Measurements from ENCODE around the gene ANXA8L1. TPM values are rescaled to one million over a fixed set of nuclear protein-coding genes. Genes with fewer than 3 reads are reported as not detected.
A peak's percentile ranks its signal among the peaks of the same experiment; 100 is the strongest.
"Not testable (repeated sequence)": the region's sequence is repeated elsewhere in the genome, so short reads cannot be mapped to it uniquely, and the experiment has no call there.

ANXA8L1 gene
- total RNA-seq, 1 donor from 2014 or later: 0.59 TPM

- not testable (repeated sequence) for H4K20me1 ChIP-seq (ENCODE audit: insufficient read depth, low read length); FAIRE-seq; H3K4me1 ChIP-seq (ENCODE audit: insufficient read depth, low read length); H3K4me3 Mint-ChIP-seq (ENCODE audit: unreplicated experiment); H3K9me3 ChIP-seq (ENCODE audit: insufficient read depth, low read depth, low read length); H3K27me3 ChIP-seq (ENCODE audit: insufficient read depth, low read length); H3K36me3 ChIP-seq (ENCODE audit: insufficient read depth, low read length); H3K9ac ChIP-seq (ENCODE audit: low read length); H3K4me1 Mint-ChIP-seq (ENCODE audit: low read depth, unreplicated experiment); H3K36me3 Mint-ChIP-seq (ENCODE audit: low read depth, unreplicated experiment); H3K27me3 Mint-ChIP-seq (ENCODE audit: low read depth, unreplicated experiment); H3K27ac ChIP-seq (ENCODE audit: low read depth, low read length); H3K79me2 ChIP-seq (ENCODE audit: insufficient read depth, low read length); DNase-seq (ENCODE audit: low read depth); H2AFZ ChIP-seq (ENCODE audit: low read depth, low read length); H3K4me3 ChIP-seq (ENCODE audit: insufficient read depth, low read depth, low read length); H3K27ac Mint-ChIP-seq (ENCODE audit: unreplicated experiment); H3K4me2 ChIP-seq (ENCODE audit: low read length); H3K9me3 Mint-ChIP-seq (ENCODE audit: unreplicated experiment)
Observed at GRCh38 chr10:46386694-46387093, 11.1 kb downstream of the ANXA8L1 start.

- DNase-seq (ENCODE audit: low read depth); H2AFZ ChIP-seq (ENCODE audit: low read depth, low read length); FAIRE-seq: not testable (repeated sequence)
Observed at GRCh38 chr10:46387309-46387902, 11.8 kb downstream of the ANXA8L1 start.

GRCh38 chr10:46391422-46391821, 15.8 kb downstream of the ANXA8L1 start:
- not testable (repeated sequence) for H3K4me1 Mint-ChIP-seq (ENCODE audit: low read depth, unreplicated experiment); H3K27ac ChIP-seq (ENCODE audit: low read depth, low read length); H3K4me2 ChIP-seq (ENCODE audit: low read length); H3K9ac ChIP-seq (ENCODE audit: low read length); H3K9me3 ChIP-seq (ENCODE audit: insufficient read depth, low read depth, low read length); H3K4me3 ChIP-seq (ENCODE audit: insufficient read depth, low read depth, low read length); DNase-seq (ENCODE audit: low read depth); H3K27me3 Mint-ChIP-seq (ENCODE audit: low read depth, unreplicated experiment); H3K36me3 ChIP-seq (ENCODE audit: insufficient read depth, low read length); H3K9me3 Mint-ChIP-seq (ENCODE audit: unreplicated experiment); H3K4me3 Mint-ChIP-seq (ENCODE audit: unreplicated experiment); H2AFZ ChIP-seq (ENCODE audit: low read depth, low read length); H4K20me1 ChIP-seq (ENCODE audit: insufficient read depth, low read length); H3K27me3 ChIP-seq (ENCODE audit: insufficient read depth, low read length); FAIRE-seq; H3K36me3 Mint-ChIP-seq (ENCODE audit: low read depth, unreplicated experiment); H3K27ac Mint-ChIP-seq (ENCODE audit: unreplicated experiment); H3K79me2 ChIP-seq (ENCODE audit: insufficient read depth, low read length); H3K4me1 ChIP-seq (ENCODE audit: insufficient read depth, low read length)

More at GRCh38 chr10:46387309-46387902, 11.8 kb downstream of the ANXA8L1 start:
- H3K4me2 ChIP-seq (ENCODE audit: low read length); H3K27ac ChIP-seq (ENCODE audit: low read depth, low read length); H3K36me3 Mint-ChIP-seq (ENCODE audit: low read depth, unreplicated experiment); H3K4me1 ChIP-seq (ENCODE audit: insufficient read depth, low read length); H3K79me2 ChIP-seq (ENCODE audit: insufficient read depth, low read length); H3K4me1 Mint-ChIP-seq (ENCODE audit: low read depth, unreplicated experiment); H3K27ac Mint-ChIP-seq (ENCODE audit: unreplicated experiment); H3K4me3 ChIP-seq (ENCODE audit: insufficient read depth, low read depth, low read length); H3K9me3 ChIP-seq (ENCODE audit: insufficient read depth, low read depth, low read length); H3K4me3 Mint-ChIP-seq (ENCODE audit: unreplicated experiment); H4K20me1 ChIP-seq (ENCODE audit: insufficient read depth, low read length); H3K9ac ChIP-seq (ENCODE audit: low read length); H3K27me3 ChIP-seq (ENCODE audit: insufficient read depth, low read length); H3K9me3 Mint-ChIP-seq (ENCODE audit: unreplicated experiment); H3K36me3 ChIP-seq (ENCODE audit: insufficient read depth, low read length); H3K27me3 Mint-ChIP-seq (ENCODE audit: low read depth, unreplicated experiment): not testable (repeated sequence)

GRCh38 chr10:46396441-46397279, 21.1 kb downstream of the ANXA8L1 start:
- not testable (repeated sequence) for H3K4me3 Mint-ChIP-seq (ENCODE audit: unreplicated experiment); H2AFZ ChIP-seq (ENCODE audit: low read depth, low read length); H3K9me3 Mint-ChIP-seq (ENCODE audit: unreplicated experiment); H3K27me3 Mint-ChIP-seq (ENCODE audit: low read depth, unreplicated experiment); H3K9me3 ChIP-seq (ENCODE audit: insufficient read depth, low read depth, low read length); H3K27me3 ChIP-seq (ENCODE audit: insufficient read depth, low read length); H3K79me2 ChIP-seq (ENCODE audit: insufficient read depth, low read length); H3K4me3 ChIP-seq (ENCODE audit: insufficient read depth, low read depth, low read length); H3K36me3 Mint-ChIP-seq (ENCODE audit: low read depth, unreplicated experiment); FAIRE-seq; H3K4me1 ChIP-seq (ENCODE audit: insufficient read depth, low read length); H4K20me1 ChIP-seq (ENCODE audit: insufficient read depth, low read length); H3K36me3 ChIP-seq (ENCODE audit: insufficient read depth, low read length); H3K4me1 Mint-ChIP-seq (ENCODE audit: low read depth, unreplicated experiment)
- DNase-seq (ENCODE audit: low read depth): peak; percentile 73
- H3K27ac Mint-ChIP-seq (ENCODE audit: unreplicated experiment): peak overlapping the region; percentile 93
- Histone ChIP-seq H3K9ac (ENCODE audit: low read length) (peak overlapping the region; percentile 66), H3K27ac (ENCODE audit: low read depth, low read length) (peak overlapping the region; percentile 83), H3K4me2 (ENCODE audit: low read length) (peak overlapping the region; percentile 61)

- Histone ChIP-seq H3K27ac (ENCODE audit: low read depth, low read length) (peak overlapping the region; percentile 89), H3K9ac (ENCODE audit: low read length) (peak overlapping the region; percentile 75), H3K4me2 (ENCODE audit: low read length) (peak overlapping the region; percentile 46)
- H4K20me1 ChIP-seq (ENCODE audit: insufficient read depth, low read length); FAIRE-seq; H3K9me3 ChIP-seq (ENCODE audit: insufficient read depth, low read depth, low read length); H2AFZ ChIP-seq (ENCODE audit: low read depth, low read length); H3K9me3 Mint-ChIP-seq (ENCODE audit: unreplicated experiment); H3K4me1 Mint-ChIP-seq (ENCODE audit: low read depth, unreplicated experiment); H3K27me3 Mint-ChIP-seq (ENCODE audit: low read depth, unreplicated experiment); H3K4me1 ChIP-seq (ENCODE audit: insufficient read depth, low read length); H3K36me3 Mint-ChIP-seq (ENCODE audit: low read depth, unreplicated experiment); H3K79me2 ChIP-seq (ENCODE audit: insufficient read depth, low read length); H3K4me3 ChIP-seq (ENCODE audit: insufficient read depth, low read depth, low read length); H3K36me3 ChIP-seq (ENCODE audit: insufficient read depth, low read length); H3K27me3 ChIP-seq (ENCODE audit: insufficient read depth, low read length); H3K4me3 Mint-ChIP-seq (ENCODE audit: unreplicated experiment): not testable (repeated sequence)
- H3K27ac Mint-ChIP-seq (ENCODE audit: unreplicated experiment): peak overlapping the region; percentile 91
- DNase-seq (ENCODE audit: low read depth): peak; percentile 7
Observed at GRCh38 chr10:46397767-46398166, 22.2 kb downstream of the ANXA8L1 start.

Measured in astrocyte (in vitro differentiated cells and primary cell).